ENCODE data around the gene TRIM44.

- TF ChIP-seq ZNF274 (IDR thresholded peaks at IDR 0.05; ENCODE audit: low read depth, low read length) (no peak), YY1 (IDR thresholded peaks at IDR 0.05; ENCODE audit: insufficient read depth, insufficient read length) (no peak)
Measured at GRCh38 chr11:35629511-35629910, 33.1 kb upstream of the TRIM44 start.

All from NT2/D1 (cell line).